HepG2 (cell line): ENCODE results near the gene SLC35F1. TPM values are rescaled to one million over a fixed set of nuclear protein-coding genes. Genes with fewer than 3 reads are reported as not detected.
"Not testable (repeated sequence)": the region's sequence is repeated elsewhere in the genome, so short reads cannot be mapped to it uniquely, and the experiment has no call there.

Experiments
- ATAC-seq: fragments of 200-7000 bp; cut with Tn5 transposase; 3 replicates; pipeline ENCODE4 v1.9.1; 2020; ENCODE audit warnings: mild to moderate bottlenecking, moderate library complexity
- BruUV-seq: library from RNA; stranded (reverse); fragments of 400-500 nt; replicated peaks from 2 replicates; lab custom pipeline; 2021; lab: Mats Ljungman, UMichigan
- CTCF ChIA-PET: fragments of 300-600 bp; formaldehyde crosslinking; extraction: SDS; loops from one replicate; lab custom pipeline; 2021; ENCODE audit warnings: low total read pairs, inconsistent platforms, low intra/inter-chr PET ratio; lab: Yijun Ruan, JAX
- POLR2A ChIA-PET: fragments of 350-600 bp; sonication (Branson Sonifier 250); formaldehyde crosslinking; loops from one replicate; lab custom pipeline; 2020; ENCODE audit warnings: antibody characterized with exemption, inconsistent platforms; lab: Yijun Ruan, JAX
- DNase-seq: peaks from one replicate; pipeline ENCODE4 v3.0.0-alpha.2; 2015; ENCODE audit warnings: low spot score
- FAIRE-seq: peaks from 3 replicates; lab custom pipeline; 2011; peaks lifted over from hg19 to GRCh38; lab: Jason Lieb, UNC
- H2AFZ ChIP-seq: one replicate; pipeline ENCODE4 v1.6.1; 2011; ENCODE audit warnings: low read length, inconsistent platforms
- H3K27ac ChIP-seq: fragments of 300-600 bp; 3 replicates; pipeline ENCODE4 v1.8.0; 2011; ENCODE audit warnings: mixed run types, mild to moderate bottlenecking, mixed read lengths, low read length, inconsistent platforms; ENCODE audit not compliant: insufficient read depth; ENCODE audit errors: extremely low read length
- H3K27me3 ChIP-seq, 2 experiments: fragments of 200-600 bp in 1 of 2; 2 replicates in 1 of 2; 3 replicates in 1 of 2; pipeline versions ENCODE4 v1.6.0 to v1.8.0; 2011; ENCODE audit warnings: low read length in 2 of 2, mild to moderate bottlenecking in 2 of 2, moderate library complexity in 2 of 2, inconsistent platforms in 1 of 2; ENCODE audit not compliant: insufficient read depth in 2 of 2, control insufficient read depth in 1 of 2
- H3K36me3 ChIP-seq, 2 experiments: fragments of 200-600 bp in 1 of 2; replicated peaks in 1 of 2; 2 replicates in 1 of 2; 3 replicates in 1 of 2; pipeline versions ENCODE4 v1.5.1 to v1.8.0; 2011; ENCODE audit warnings: low read length in 2 of 2, inconsistent platforms in 1 of 2; ENCODE audit not compliant: insufficient read depth in 2 of 2, control insufficient read depth in 1 of 2
- H3K4me1 ChIP-seq: 2 replicates; pipeline ENCODE4 v1.5.1; 2012; ENCODE audit warnings: low read length, inconsistent platforms; ENCODE audit not compliant: insufficient read depth
- H3K4me2 ChIP-seq: 2 replicates; pipeline ENCODE4 v1.6.0; 2011; ENCODE audit warnings: low read depth, low read length, inconsistent platforms
- H3K4me3 ChIP-seq, 3 experiments: fragments of 200-600 bp in 1 of 3; sonication (generic), shearing (Covaris generic) in 1 of 3; replicated peaks in 1 of 3; 2 replicates each; pipeline ENCODE4 v1.5.1; 2011 to 2016; ENCODE audit warnings: low read length in 3 of 3, inconsistent platforms in 2 of 3, low read depth in 2 of 3, mild to moderate bottlenecking in 2 of 3, control low read depth in 1 of 3, mixed read lengths in 1 of 3; ENCODE audit not compliant: insufficient read depth in 1 of 3
- H3K79me2 ChIP-seq: one replicate; pipeline ENCODE4 v1.6.1; 2011; ENCODE audit warnings: low read length, inconsistent platforms; ENCODE audit not compliant: insufficient read depth
- H3K9ac ChIP-seq: 2 replicates; pipeline ENCODE4 v1.6.0; 2011; ENCODE audit warnings: mild to moderate bottlenecking, low read depth, low read length, inconsistent platforms; ENCODE audit not compliant: insufficient read depth
- H3K9me3 ChIP-seq: 2 replicates; pipeline ENCODE4 v1.5.1; 2012; ENCODE audit warnings: mild to moderate bottlenecking, low read length
- H4K20me1 ChIP-seq: 2 replicates; pipeline ENCODE4 v1.6.0; 2011; ENCODE audit warnings: inconsistent platforms, mild to moderate bottlenecking, low read length, moderate library complexity; ENCODE audit not compliant: insufficient read depth
- HNRNPH1 ChIP-seq: fragments of 200-400 bp; formaldehyde crosslinking; optimal IDR thresholded peaks from 2 replicates; pipeline ENCODE3; 2017; ENCODE audit warnings: mild to moderate bottlenecking, low read depth, low read length
- KLF9 ChIP-seq: IDR thresholded peaks from 2 replicates; pipeline ENCODE4 v1.6.1; 2016; ENCODE audit warnings: low read depth
- MAFF ChIP-seq: IDR thresholded peaks from 2 replicates; pipeline ENCODE4 v1.6.1; 2011; ENCODE audit warnings: low read depth, low read length, improper control_type of control experiment
- MAFK ChIP-seq, 2 experiments: IDR thresholded peaks in 1 of 2; conservative IDR thresholded peaks in 1 of 2; 2 replicates each; pipeline ENCODE4 v1.6.1; 2011; ENCODE audit warnings: improper control_type of control experiment in 2 of 2, low read length in 2 of 2
- ZNF891 ChIP-seq: sonication (generic); formaldehyde crosslinking; IDR thresholded peaks from 2 replicates; pipeline ENCODE4 v1.5.0; 2020; ENCODE audit warnings: mild to moderate bottlenecking, missing genetic modification reagents
- WGBS: methylation state at CpG from one replicate; pipeline ENCODE4 v1.1.6; 2017; ENCODE audit warnings: low lambda C conversion rate; 5-methylcytosine and 5-hydroxymethylcytosine counted together
- in situ Hi-C: cut with HindIII; loops from 2 replicates; pipeline ENCODE4 v1.10.0; 2017; ENCODE audit warnings: low pct_unique_long_range_greater_than_20kb; ENCODE audit not compliant: extremely low pct_ligation_motif_present
- intact Hi-C: fragments of 100-400 bp; cut with micrococcal nuclease; formaldehyde crosslinking; loops from one replicate; pipeline ENCODE4 v1.10.0; 2022; ENCODE audit not compliant: unreplicated experiment
- polyA plus RNA-seq, 8 experiments: library from polyadenylated mRNA; depleted of rRNA in 3 of 8; stranded (reverse) in 7 of 8; unstranded in 1 of 8; fragments of >200 nt; fragmentation: Illumina TruSeq in 4 of 8; extraction: Trizol in 4 of 8; gene quantifications; 2 replicates each; pipeline versions ENCODE4 v1.2.1 to v1.2.3, GENCODE V29; 2011 to 2016; ENCODE audit warnings: low read depth in 4 of 8, missing spikeins in 1 of 8, mixed read lengths in 1 of 8; ENCODE audit not compliant: insufficient read depth in 1 of 8
- total RNA-seq, 5 experiments: library from RNA; depleted of rRNA; stranded (reverse); fragments of >200 nt; fragmentation: Illumina TruSeq; extraction: Trizol; gene quantifications; 2 replicates each; pipeline ENCODE4 v1.2.3, GENCODE V29; 2016; ENCODE audit warnings: low read depth in 1 of 5
- TF ChIP-seq, protein P1 (sequence below): sonication (generic); formaldehyde crosslinking; conservative IDR thresholded peaks from 2 replicates; pipeline ENCODE4 v1.4.0; 2020; ENCODE audit warnings: missing genetic modification reagents
- TF ChIP-seq, protein P2 (sequence below): sonication (generic); formaldehyde crosslinking; IDR thresholded peaks from 2 replicates; pipeline ENCODE4 v1.4.0; 2020; ENCODE audit warnings: mild to moderate bottlenecking, missing genetic modification reagents, borderline replicate concordance
- TF ChIP-seq, protein P3 (sequence below): sonication (generic); formaldehyde crosslinking; IDR thresholded peaks from 2 replicates; pipeline ENCODE4 v1.5.1; 2020; ENCODE audit warnings: mild to moderate bottlenecking, missing genetic modification reagents

Gene SLC35F1
- total and polyA plus RNA-seq, 2 of the 13 experiments (the other 11 are each of a cell fraction or from before 2014, with no cell fraction given): 0.01 TPM; not detected in 1

GRCh38 chr6:117965763-117966162 is 58.7 kb downstream of the SLC35F1 start:
- H3K4me2 ChIP-seq, H3K9me3 ChIP-seq, intact Hi-C loops, H3K4me3 ChIP-seq, in situ Hi-C loops, FAIRE-seq, H4K20me1 ChIP-seq, H2AFZ ChIP-seq, POLR2A ChIA-PET, H3K27me3 ChIP-seq, BruUV-seq, H3K79me2 ChIP-seq, H3K27ac ChIP-seq, CTCF ChIA-PET, H3K36me3 ChIP-seq, ATAC-seq, H3K9ac ChIP-seq, DNase-seq, H3K4me1 ChIP-seq: not testable (repeated sequence)
- 25% methylated on average over 6 of the region's 7 CpGs for WGBS
- TF ChIP-seq MAFF: peak; percentile 66
- peak; percentile 19 to 76; a peak in 3 of 4 replicates for TF ChIP-seq MAFK (conservative IDR thresholded peaks at IDR 0.05 in 1 of 2, IDR thresholded peaks at IDR 0.05 in 1 of 2; ENCODE audit: low read length in 2 of 2)

GRCh38 chr6:117971637-117972036 is 64.6 kb downstream of the SLC35F1 start:
- DNase-seq: no peak
- ATAC-seq: no peak
- TF ChIP-seq ZNF891: no peak
- TF ChIP-seq, protein P1, sequence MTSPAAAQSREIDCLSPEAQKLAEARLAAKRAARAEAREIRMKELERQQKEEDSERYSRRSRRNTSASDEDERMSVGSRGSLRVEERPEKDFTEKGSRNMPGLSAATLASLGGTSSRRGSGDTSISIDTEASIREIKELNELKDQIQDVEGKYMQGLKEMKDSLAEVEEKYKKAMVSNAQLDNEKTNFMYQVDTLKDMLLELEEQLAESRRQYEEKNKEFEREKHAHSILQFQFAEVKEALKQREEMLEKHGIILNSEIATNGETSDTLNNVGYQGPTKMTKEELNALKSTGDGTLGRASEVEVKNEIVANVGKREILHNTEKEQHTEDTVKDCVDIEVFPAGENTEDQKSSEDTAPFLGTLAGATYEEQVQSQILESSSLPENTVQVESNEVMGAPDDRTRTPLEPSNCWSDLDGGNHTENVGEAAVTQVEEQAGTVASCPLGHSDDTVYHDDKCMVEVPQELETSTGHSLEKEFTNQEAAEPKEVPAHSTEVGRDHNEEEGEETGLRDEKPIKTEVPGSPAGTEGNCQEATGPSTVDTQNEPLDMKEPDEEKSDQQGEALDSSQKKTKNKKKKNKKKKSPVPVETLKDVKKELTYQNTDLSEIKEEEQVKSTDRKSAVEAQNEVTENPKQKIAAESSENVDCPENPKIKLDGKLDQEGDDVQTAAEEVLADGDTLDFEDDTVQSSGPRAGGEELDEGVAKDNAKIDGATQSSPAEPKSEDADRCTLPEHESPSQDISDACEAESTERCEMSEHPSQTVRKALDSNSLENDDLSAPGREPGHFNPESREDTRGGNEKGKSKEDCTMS: no peak
- TF ChIP-seq, protein P2, sequence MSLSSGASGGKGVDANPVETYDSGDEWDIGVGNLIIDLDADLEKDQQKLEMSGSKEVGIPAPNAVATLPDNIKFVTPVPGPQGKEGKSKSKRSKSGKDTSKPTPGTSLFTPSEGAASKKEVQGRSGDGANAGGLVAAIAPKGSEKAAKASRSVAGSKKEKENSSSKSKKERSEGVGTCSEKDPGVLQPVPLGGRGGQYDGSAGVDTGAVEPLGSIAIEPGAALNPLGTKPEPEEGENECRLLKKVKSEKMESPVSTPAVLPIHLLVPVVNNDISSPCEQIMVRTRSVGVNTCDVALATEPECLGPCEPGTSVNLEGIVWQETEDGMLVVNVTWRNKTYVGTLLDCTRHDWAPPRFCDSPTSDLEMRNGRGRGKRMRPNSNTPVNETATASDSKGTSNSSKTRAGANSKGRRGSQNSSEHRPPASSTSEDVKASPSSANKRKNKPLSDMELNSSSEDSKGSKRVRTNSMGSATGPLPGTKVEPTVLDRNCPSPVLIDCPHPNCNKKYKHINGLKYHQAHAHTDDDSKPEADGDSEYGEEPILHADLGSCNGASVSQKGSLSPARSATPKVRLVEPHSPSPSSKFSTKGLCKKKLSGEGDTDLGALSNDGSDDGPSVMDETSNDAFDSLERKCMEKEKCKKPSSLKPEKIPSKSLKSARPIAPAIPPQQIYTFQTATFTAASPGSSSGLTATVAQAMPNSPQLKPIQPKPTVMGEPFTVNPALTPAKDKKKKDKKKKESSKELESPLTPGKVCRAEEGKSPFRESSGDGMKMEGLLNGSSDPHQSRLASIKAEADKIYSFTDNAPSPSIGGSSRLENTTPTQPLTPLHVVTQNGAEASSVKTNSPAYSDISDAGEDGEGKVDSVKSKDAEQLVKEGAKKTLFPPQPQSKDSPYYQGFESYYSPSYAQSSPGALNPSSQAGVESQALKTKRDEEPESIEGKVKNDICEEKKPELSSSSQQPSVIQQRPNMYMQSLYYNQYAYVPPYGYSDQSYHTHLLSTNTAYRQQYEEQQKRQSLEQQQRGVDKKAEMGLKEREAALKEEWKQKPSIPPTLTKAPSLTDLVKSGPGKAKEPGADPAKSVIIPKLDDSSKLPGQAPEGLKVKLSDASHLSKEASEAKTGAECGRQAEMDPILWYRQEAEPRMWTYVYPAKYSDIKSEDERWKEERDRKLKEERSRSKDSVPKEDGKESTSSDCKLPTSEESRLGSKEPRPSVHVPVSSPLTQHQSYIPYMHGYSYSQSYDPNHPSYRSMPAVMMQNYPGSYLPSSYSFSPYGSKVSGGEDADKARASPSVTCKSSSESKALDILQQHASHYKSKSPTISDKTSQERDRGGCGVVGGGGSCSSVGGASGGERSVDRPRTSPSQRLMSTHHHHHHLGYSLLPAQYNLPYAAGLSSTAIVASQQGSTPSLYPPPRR (CRISPR knock-in tag): no peak
- no peak for TF ChIP-seq HNRNPH1
- TF ChIP-seq, protein P3, sequence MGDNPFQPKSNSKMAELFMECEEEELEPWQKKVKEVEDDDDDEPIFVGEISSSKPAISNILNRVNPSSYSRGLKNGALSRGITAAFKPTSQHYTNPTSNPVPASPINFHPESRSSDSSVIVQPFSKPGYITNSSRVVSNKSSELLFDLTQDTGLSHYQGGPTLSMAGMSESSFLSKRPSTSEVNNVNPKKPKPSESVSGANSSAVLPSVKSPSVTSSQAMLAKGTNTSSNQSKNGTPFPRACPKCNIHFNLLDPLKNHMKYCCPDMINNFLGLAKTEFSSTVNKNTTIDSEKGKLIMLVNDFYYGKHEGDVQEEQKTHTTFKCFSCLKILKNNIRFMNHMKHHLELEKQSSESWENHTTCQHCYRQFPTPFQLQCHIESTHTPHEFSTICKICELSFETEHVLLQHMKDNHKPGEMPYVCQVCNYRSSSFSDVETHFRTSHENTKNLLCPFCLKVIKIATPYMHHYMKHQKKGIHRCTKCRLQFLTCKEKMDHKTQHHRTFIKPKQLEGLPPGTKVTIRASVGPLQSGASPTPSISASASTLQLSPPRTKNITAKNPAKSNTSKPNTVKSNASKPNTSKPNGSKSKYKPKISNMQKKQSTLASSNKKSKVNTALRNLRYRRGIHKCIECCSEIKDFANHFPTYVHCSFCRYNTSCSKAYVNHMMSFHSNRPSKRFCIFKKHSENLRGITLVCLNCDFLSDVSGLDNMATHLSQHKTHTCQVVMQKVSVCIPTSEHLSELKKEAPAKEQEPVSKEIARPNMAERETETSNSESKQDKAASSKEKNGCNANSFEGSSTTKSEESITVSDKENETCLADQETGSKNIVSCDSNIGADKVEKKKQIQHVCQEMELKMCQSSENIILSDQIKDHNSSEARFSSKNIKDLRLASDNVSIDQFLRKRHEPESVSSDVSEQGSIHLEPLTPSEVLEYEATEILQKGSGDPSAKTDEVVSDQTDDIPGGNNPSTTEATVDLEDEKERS (CRISPR knock-in tag): no peak
- no peak for TF ChIP-seq KLF9 (CRISPR knock-in tag)

More at GRCh38 chr6:117971637-117972036, 64.6 kb downstream of the SLC35F1 start:
- Histone ChIP-seq H2AFZ (no peak overlapping the region), H3K27ac (no peak overlapping the region), H4K20me1 (no peaks in the 10 kb centered on the region), H3K27me3 (no peaks in the 10 kb centered on the region), H3K9me3 (peaks cover 23% of the 10 kb centered on the region), H3K79me2 (no peaks in the 10 kb centered on the region), H3K4me3 (no peak overlapping the region), H3K4me2 (no peak overlapping the region), H3K36me3 (no peaks in the 10 kb centered on the region), H3K9ac (no peak overlapping the region), H3K4me1 (no peaks in the 10 kb centered on the region)
- BruUV-seq: no TSS peak
- CTCF ChIA-PET: no interaction called here
- FAIRE-seq: no peak
- intact Hi-C loops: no loop called here
- in situ Hi-C loops: no loop called here
- POLR2A ChIA-PET: no interaction called here
